Stimulated activated CD4-positive, alpha-beta T cell treated with anti-CD3 and anti-CD28 coated beads, Interleukin-12 subunit alpha, Interleukin-12 subunit beta, amount 100 ng/mL, for 24 hours (primary cell): ENCODE results near the gene YIF1B.

Experiments
- DNase-seq, 2 experiments: peaks; one replicate each; pipeline ENCODE4 v3.0.0-alpha.2; 2020; ENCODE audit warnings: low read depth in 2 of 2

YIF1B gene

DNA sequence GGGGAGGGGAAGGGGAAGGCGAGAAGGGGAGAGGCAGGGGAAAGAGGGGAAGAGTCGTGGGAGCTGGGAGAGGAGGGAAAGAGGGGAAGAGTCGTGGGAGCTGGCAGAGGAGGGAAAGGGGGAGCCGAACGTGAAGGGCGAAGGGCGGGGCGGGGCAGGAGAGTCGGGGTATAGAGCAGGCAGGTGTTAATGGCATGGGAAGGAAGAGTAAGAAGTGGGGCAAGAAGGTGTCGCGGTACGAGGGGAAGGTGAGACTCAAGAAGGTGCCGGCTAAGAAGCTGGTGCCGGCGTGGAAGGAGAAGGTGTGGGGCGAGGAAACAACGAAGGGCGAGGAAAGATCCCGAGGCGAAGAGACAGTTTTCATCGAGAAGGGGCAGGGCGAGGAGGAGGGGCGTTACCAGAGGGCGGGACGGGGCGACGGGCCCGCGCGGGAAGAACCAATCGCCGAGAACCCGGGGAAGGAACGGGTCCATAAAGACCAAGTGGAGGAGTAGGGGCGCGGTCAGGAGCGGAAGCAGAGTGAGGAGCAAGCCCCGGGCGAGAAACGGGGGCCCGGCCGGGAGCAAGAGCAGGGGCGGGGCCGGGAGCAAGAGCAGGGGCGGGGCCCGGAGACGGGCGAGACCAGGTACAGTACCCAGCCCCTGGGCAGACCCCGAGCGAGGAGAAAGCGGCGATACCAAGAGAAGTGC, 20.3 kb upstream of the YIF1B start:
- peak; percentile 90 to 96 for DNase-seq

- DNase-seq: no peak
Observed at GRCh38 chr19:38333245-38333644, 17.5 kb upstream of the YIF1B start.

DNA sequence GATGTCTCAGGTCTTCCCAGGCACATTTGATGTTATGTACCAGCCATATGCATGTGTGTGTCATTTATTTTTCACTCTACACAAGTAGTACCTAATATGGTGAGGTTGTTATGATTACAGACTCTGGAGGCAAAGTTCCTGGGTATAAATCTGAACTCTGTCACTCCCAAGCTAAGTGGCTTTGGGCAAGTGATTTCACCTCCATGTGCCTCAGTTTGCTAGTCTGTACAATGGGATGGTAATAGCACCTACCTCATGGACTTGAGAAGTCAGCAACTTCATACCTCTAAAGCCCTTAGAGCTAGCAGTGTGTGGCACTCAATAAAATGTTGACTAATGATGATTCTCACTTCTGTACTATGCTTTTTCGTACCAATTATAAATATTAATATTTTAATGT, 16.0 kb upstream of the YIF1B start:
- DNase-seq: no peak

DNA sequence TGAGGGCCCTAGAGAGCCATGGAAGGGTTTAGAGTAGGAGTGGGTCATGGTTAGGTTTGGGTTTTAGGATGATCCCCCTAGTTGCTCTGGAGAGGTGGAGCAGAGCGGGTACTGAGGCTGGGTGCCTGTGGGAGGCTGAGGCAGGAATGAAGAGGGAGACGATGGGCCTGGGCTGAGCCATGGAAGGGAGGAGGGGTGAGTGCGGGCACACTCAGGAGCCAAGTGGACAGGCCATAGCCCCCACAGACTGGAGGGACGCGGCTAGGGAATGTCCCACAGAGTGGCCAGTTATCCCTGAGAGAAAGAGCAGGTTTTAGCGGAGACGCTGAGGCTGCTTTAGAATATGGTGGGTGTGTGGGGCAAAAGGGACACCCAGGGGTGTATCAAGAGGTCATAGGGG, 13.9 kb upstream of the YIF1B start:
- no peak for DNase-seq

- no peak for DNase-seq
Observed at GRCh38 chr19:38326591-38326990, 10.8 kb upstream of the YIF1B start.

GRCh38 chr19:38324431-38324830, 8.7 kb upstream of the YIF1B start:
- DNase-seq: no peak

DNA sequence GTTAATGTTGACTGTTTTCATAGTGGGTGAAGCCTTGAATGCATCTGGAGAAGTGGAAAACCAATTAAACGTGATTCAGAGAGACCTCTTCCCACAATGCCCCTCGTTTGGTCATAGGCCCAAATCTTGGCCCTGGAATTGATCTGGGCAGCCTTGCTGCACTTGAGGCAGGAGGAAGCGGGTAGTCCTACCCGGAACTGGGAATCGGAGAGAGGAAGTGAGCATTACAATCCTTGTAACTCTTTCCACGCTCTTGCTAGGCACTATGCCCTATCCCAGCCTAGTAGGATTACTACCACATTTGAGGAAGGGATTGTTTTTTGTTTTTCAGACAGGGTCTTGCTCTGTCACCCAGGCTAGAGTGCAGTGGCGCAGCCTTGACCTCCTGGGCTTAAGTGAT, 7.5 kb upstream of the YIF1B start:
- DNase-seq: no peak

GRCh38 chr19:38321646-38322196, 6.0 kb upstream of the YIF1B start:
- DNase-seq: no peak

- DNase-seq: no peak
Observed at GRCh38 chr19:38320969-38321339, 5.2 kb upstream of the YIF1B start.

DNA sequence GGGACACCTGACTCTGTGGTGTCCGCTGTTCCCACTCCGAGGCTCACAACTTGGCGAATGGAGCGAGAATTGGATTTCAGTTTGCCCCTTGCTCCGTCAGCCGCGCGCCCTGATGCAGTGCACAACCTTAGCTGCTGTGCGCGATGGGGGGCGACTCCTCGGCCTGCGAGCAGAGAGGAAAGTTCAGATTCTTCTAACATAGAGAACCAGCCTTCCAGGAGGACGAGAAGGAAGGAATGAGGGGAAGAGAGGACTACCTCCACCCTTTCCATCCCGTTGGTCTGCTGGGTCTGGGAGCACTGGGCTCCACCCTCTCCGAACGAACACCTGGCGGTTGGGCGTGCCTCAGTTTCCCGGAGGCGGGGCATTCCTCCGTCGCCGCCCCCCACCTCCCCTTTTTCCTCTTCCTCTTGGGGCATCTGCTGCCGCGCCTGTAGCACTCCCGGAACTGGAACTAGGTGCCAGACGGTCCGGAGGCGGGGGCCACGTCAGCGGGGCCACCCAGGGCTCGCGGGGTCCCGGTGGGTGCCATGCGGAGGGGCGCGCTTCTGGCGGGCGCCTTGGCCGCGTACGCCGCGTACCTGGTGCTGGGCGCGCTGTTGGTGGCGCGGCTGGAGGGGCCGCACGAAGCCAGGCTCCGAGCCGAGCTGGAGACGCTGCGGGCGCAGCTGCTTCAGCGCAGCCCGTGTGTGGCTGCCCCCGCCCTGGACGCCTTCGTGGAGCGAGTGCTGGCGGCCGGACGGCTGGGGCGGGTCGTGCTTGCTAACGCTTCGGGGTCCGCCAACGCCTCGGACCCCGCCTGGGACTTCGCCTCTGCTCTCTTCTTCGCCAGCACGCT, 3.9 kb upstream of the YIF1B start, which contains the start of gene KCNK6:
Gene KCNK6, plus strand, starts transcription at position 425 of the 838 bp plus-strand sequence. Its CDS starts 106 bp downstream, at position 531.
- DNase-seq: peak; percentile 18 to 63

DNA sequence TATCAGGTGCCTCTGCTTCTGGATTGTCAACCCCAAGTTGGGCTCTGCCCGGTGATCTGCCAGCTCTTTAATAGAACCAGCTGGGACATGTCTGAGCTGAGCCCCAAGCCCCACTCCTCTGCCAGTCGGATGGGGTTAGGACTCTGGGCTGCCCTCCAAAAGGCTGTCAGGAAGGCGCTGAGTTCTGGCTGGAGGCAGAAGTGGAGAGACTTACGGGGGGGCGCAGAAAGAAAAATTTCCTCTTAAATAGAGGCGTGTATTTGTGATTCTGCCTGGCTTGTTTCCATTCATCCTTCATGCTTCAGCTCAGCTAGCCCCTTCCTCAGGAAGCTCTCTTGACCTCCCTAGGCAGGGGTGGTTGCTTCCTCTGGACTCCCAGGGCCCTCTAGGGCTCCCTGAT, 2.9 kb upstream of the YIF1B start:
- no peak for DNase-seq

DNA sequence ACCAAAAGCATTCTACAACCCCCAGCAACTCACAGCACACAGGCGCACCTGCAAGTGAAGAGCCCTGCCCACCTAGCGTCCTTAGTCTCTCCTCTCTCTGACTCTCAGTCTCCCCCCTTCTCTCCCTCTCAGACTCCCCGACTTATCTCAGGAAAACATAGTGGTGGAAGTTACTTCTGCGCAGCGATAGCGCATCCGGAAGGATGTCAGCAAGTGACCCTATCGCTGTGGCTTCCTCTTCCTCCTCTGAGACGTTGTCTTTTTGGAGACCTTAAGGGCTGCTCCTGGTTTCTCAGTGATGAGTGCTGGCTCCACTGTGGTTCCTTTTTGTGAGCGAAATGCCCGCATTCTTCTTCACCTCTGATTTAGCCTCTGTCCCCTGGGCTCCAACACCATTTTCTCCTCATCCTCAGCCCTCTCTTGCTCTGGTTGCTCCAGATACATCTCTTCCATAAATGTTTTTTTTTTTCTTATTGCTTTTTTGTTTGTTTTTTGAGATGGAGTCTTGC, 1.4 kb upstream of the YIF1B start:
- DNase-seq: no peak

DNA sequence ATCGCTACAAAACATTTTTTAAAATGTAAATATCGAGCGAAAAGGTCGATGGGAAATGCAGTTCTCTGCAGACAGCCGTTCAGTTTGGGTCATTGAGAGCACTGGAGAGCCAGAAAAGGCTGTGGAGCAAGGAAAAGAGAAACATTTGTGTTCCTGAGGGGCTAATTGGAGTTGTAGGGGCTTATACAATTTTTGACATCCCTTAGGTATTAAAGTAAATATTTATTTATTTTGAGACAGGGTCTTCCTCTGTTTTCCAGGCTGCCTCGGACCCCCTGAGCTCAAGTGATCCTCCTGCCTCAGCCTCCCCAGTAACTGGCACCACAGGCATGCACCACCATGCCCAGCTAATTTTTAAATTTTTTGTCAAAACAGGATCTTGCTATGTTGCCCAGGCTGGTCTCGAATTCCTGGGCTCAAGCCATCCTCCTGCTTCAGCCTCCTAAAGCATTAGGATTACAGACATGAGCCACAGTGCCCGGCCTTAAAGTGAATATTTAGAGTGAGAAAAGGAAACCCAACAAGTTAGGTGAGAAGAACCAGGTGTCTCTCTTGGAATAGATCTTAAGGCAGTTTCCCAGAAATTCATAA, 825 bp upstream of the YIF1B start:
- no peak for DNase-seq

DNA sequence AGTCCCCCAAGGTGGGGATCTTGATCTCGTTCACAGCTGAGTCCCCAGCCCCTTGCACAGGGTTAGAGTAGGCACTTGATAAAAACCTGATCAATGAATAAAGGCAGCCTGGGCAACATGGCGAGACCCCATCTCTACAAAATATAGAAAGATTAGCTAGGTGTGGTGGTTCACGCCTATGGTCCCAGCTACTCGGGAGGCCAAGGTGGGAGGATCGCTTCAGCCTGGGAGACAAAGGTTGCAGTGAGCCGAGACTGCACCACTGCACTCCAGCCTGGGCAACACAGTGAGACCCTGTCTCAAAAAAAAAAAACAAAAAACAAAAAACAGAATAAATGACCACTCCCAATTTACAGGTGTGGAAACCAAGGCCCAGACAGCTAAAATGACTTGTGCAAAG, 4.8 kb downstream of the YIF1B start:
- DNase-seq: no peak

- no peak for DNase-seq
Observed at GRCh38 chr19:38310279-38310670, 5.5 kb downstream of the YIF1B start.

- no peak for DNase-seq
Observed at GRCh38 chr19:38309615-38310278, 6.0 kb downstream of the YIF1B start.

DNA sequence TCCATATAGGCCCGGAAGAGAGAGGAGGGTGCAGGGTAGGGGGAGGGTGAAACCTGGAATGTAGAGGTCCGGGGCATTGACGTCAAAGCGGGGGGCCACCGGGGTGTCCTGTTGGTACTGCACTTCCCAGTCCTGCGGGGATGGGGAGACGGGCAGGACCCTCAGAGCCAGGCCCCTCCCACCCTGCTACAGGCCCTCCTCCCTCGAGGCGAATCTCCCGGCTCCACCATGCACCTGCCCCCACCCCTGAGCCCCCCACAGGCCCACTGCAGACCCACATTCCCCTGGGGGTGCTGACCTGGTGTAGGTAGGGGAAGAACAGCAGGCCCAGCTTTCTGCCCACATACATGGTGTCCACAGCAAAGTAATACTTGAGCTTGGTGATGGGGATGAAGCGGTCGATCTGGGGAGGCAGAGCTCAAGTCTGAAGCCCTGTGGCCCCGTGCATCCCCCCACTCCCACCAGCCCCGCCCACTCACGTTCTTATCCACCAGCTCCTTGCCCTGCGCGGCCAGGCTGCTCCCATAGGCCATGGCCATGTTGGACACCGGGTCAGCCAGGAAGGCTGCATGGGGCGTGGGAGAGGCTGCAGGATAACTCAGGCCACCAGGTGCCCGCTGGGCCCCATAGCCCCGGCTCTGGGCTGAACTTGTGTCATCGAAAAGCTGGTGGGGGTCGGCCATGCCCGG, 6.7 kb downstream of the YIF1B start:
- no peak for DNase-seq

DNA sequence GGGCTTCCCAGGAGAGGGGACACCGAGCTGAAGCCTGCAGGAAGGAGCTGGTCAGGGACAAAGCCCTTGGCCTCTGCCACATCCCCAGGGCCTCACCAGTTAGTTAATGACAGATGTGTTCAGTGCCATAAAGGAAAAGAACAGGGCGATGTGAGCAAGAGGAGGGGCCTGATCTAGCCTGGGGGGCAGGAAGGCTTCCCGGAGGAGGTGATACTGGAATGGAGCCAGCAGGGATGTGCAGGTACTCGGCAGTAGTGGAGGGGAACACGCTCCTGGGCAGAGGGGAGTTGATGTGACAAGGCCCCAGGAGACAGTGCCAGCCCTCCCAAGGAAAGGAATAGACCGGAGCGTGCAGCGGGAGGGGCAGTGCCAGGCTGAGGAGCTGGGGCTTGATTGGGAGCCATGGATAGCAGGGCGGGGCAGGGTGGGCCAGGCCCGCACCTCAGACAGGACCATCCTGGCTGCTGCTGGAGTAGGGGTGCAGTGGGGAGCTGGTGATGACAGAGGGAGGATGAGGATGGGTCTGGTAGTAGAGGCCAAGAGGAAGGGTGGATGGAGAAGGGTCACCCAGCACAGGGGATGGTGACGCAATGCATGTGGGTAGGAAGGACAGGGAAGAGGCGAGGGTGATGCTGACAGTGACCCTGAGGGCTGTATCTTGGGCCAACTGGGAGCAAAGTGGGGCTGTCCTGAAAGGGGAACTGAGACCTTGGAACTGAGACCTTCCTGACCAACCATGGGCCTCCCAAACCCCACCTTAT, 7.6 kb downstream of the YIF1B start:
- no peak for DNase-seq

GRCh38 chr19:38307597-38307996, 8.2 kb downstream of the YIF1B start:
- DNase-seq: no peak

DNA sequence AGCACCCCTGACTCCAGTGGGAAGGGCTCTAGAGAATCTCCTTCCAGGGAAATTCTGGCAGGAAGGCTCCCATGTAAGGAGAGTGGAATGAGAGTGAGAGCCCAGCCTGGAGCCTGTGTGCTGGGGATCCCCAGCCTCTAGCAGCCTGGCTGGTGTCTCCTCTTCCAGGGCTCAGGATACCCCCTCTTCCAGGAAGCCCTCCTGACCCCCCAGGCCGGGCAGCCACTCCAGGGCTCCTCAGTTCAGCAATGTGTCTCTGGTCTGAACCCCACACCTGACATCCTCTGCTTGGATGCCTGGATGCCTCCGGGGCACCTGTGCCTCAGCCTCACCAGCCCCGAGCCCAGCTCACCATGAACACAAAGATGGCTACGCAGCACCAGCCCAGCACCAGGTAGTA, 8.7 kb downstream of the YIF1B start:
- no peak for DNase-seq
